Measurements from ENCODE around the gene KIAA1549. TPM values are rescaled to one million over a fixed set of nuclear protein-coding genes. Genes with fewer than 3 reads are reported as not detected.

KIAA1549 gene
- total and polyA plus RNA-seq, 3 donors from 2014 or later: 4.4 to 8.0 (median 7.4) TPM

GRCh38 chr7:138898255-138898654, 82.9 kb downstream of the KIAA1549 start:
- Histone ChIP-seq H3K27me3 (no peaks in the 10 kb centered on the region), H3K36me3 (ENCODE audit: low read depth, missing control alignments) (no peaks in the 10 kb centered on the region), H3K9me3 (no peaks in the 10 kb centered on the region), H3K4me1 (no peaks in the 10 kb centered on the region), H3K4me3 (no peak overlapping the region), H3K27ac (no peak overlapping the region)
- DNase-seq: no peak
- intact Hi-C loops (cut with DNase I; ENCODE audit: low total_unique reads): no loop called here
- TF ChIP-seq POLR2A (IDR thresholded peaks at IDR 0.05): no peak
- TF ChIP-seq, protein P1, sequence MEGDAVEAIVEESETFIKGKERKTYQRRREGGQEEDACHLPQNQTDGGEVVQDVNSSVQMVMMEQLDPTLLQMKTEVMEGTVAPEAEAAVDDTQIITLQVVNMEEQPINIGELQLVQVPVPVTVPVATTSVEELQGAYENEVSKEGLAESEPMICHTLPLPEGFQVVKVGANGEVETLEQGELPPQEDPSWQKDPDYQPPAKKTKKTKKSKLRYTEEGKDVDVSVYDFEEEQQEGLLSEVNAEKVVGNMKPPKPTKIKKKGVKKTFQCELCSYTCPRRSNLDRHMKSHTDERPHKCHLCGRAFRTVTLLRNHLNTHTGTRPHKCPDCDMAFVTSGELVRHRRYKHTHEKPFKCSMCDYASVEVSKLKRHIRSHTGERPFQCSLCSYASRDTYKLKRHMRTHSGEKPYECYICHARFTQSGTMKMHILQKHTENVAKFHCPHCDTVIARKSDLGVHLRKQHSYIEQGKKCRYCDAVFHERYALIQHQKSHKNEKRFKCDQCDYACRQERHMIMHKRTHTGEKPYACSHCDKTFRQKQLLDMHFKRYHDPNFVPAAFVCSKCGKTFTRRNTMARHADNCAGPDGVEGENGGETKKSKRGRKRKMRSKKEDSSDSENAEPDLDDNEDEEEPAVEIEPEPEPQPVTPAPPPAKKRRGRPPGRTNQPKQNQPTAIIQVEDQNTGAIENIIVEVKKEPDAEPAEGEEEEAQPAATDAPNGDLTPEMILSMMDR (IDR thresholded peaks at IDR 0.05): no peak
- WGBS, 2 donors: 83 to 86% methylated on average over 3 of the region's 3 CpGs

- no peaks in the 10 kb centered on the region for H3K36me3 ChIP-seq (ENCODE audit: low read depth, missing control alignments)
- TF ChIP-seq, protein P1 (IDR thresholded peaks at IDR 0.05): no peak
- TF ChIP-seq POLR2A (IDR thresholded peaks at IDR 0.05): no peak
- intact Hi-C loops (cut with DNase I; ENCODE audit: low total_unique reads): no loop called here
- DNase-seq: no peak
- no peak overlapping the region for H3K27ac ChIP-seq
- no peaks in the 10 kb centered on the region for H3K27me3 ChIP-seq
- no peaks in the 10 kb centered on the region for H3K9me3 ChIP-seq
- H3K4me3 ChIP-seq: no peak overlapping the region
- 91 to 98% methylated on average over 7 of the region's 7 CpGs for WGBS, 2 donors
- H3K4me1 ChIP-seq: no peaks in the 10 kb centered on the region
Measured at GRCh38 chr7:138895679-138896078, 85.5 kb downstream of the KIAA1549 start.

GRCh38 chr7:138893258-138893657, 87.9 kb downstream of the KIAA1549 start:
- H3K27ac ChIP-seq: no peak overlapping the region
- TF ChIP-seq, protein P1 (IDR thresholded peaks at IDR 0.05): no peak
- TF ChIP-seq POLR2A (IDR thresholded peaks at IDR 0.05): no peak
- intact Hi-C loops (cut with DNase I; ENCODE audit: low total_unique reads): no loop called here
- H3K36me3 ChIP-seq (ENCODE audit: low read depth, missing control alignments): no peaks in the 10 kb centered on the region
- no peaks in the 10 kb centered on the region for H3K27me3 ChIP-seq
- no peak for DNase-seq
- H3K9me3 ChIP-seq: no peaks in the 10 kb centered on the region
- no peaks in the 10 kb centered on the region for H3K4me1 ChIP-seq
- 78 to 95% methylated on average over 4 of the region's 4 CpGs for WGBS, 2 donors
- H3K4me3 ChIP-seq: no peak overlapping the region

- no peak overlapping the region for H3K4me3 ChIP-seq
- no peaks in the 10 kb centered on the region for H3K27me3 ChIP-seq
- H3K4me1 ChIP-seq: no peaks in the 10 kb centered on the region
- DNase-seq: no peak
- H3K36me3 ChIP-seq (ENCODE audit: low read depth, missing control alignments): no peaks in the 10 kb centered on the region
- 92 to 96% methylated on average over 5 of the region's 5 CpGs for WGBS, 2 donors
- H3K27ac ChIP-seq: no peak overlapping the region
- no peaks in the 10 kb centered on the region for H3K9me3 ChIP-seq
- intact Hi-C loops (cut with DNase I; ENCODE audit: low total_unique reads): no loop called here
- TF ChIP-seq, protein P1 (IDR thresholded peaks at IDR 0.05): no peak
- TF ChIP-seq POLR2A (IDR thresholded peaks at IDR 0.05): no peak
Measured at GRCh38 chr7:138892812-138893211, 88.4 kb downstream of the KIAA1549 start.

GRCh38 chr7:138892006-138892630, 89.1 kb downstream of the KIAA1549 start:
- no peak for TF ChIP-seq POLR2A (IDR thresholded peaks at IDR 0.05)
- TF ChIP-seq, protein P1 (IDR thresholded peaks at IDR 0.05): no peak
- no peak overlapping the region for H3K27ac ChIP-seq

More at GRCh38 chr7:138892006-138892630, 89.1 kb downstream of the KIAA1549 start:
- WGBS, 2 donors: 76 to 93% methylated on average over 3 of the region's 3 CpGs
- no peaks in the 10 kb centered on the region for H3K36me3 ChIP-seq (ENCODE audit: low read depth, missing control alignments)
- no peak overlapping the region for H3K4me3 ChIP-seq
- no peaks in the 10 kb centered on the region for H3K9me3 ChIP-seq
- DNase-seq: no peak
- no peaks in the 10 kb centered on the region for H3K4me1 ChIP-seq
- no peaks in the 10 kb centered on the region for H3K27me3 ChIP-seq
- intact Hi-C loops (cut with DNase I; ENCODE audit: low total_unique reads): no loop called here

Data from testis (tissue), 3 donors.